HepG2 (cell line): ENCODE measurements around the gene NID1. TPM values are rescaled to one million over a fixed set of nuclear protein-coding genes. Genes with fewer than 3 reads are reported as not detected.

Experiments
- ATAC-seq: fragments of 200-7000 bp; cut with Tn5 transposase; 3 replicates; pipeline ENCODE4 v1.9.1; 2020; ENCODE audit warnings: mild to moderate bottlenecking, moderate library complexity
- BruUV-seq: library from RNA; stranded (reverse); fragments of 400-500 nt; replicated peaks from 2 replicates; lab custom pipeline; 2021; lab: Mats Ljungman, UMichigan
- CTCF ChIA-PET: fragments of 300-600 bp; formaldehyde crosslinking; extraction: SDS; loops from one replicate; lab custom pipeline; 2021; ENCODE audit warnings: low total read pairs, inconsistent platforms, low intra/inter-chr PET ratio; lab: Yijun Ruan, JAX
- POLR2A ChIA-PET: fragments of 350-600 bp; sonication (Branson Sonifier 250); formaldehyde crosslinking; loops from one replicate; lab custom pipeline; 2020; ENCODE audit warnings: antibody characterized with exemption, inconsistent platforms; lab: Yijun Ruan, JAX
- DNase-seq: peaks from one replicate; pipeline ENCODE4 v3.0.0-alpha.2; 2015; ENCODE audit warnings: low spot score
- FAIRE-seq: peaks from 3 replicates; lab custom pipeline; 2011; peaks lifted over from hg19 to GRCh38; lab: Jason Lieb, UNC
- H2AFZ ChIP-seq: one replicate; pipeline ENCODE4 v1.6.1; 2011; ENCODE audit warnings: low read length, inconsistent platforms
- H3K27ac ChIP-seq: fragments of 300-600 bp; 3 replicates; pipeline ENCODE4 v1.8.0; 2011; ENCODE audit warnings: mixed run types, mild to moderate bottlenecking, mixed read lengths, low read length, inconsistent platforms; ENCODE audit not compliant: insufficient read depth; ENCODE audit errors: extremely low read length
- H3K27me3 ChIP-seq, 2 experiments: fragments of 200-600 bp in 1 of 2; 2 replicates in 1 of 2; 3 replicates in 1 of 2; pipeline versions ENCODE4 v1.6.0 to v1.8.0; 2011; ENCODE audit warnings: low read length in 2 of 2, mild to moderate bottlenecking in 2 of 2, moderate library complexity in 2 of 2, inconsistent platforms in 1 of 2; ENCODE audit not compliant: insufficient read depth in 2 of 2, control insufficient read depth in 1 of 2
- H3K36me3 ChIP-seq, 2 experiments: fragments of 200-600 bp in 1 of 2; replicated peaks in 1 of 2; 2 replicates in 1 of 2; 3 replicates in 1 of 2; pipeline versions ENCODE4 v1.5.1 to v1.8.0; 2011; ENCODE audit warnings: low read length in 2 of 2, inconsistent platforms in 1 of 2; ENCODE audit not compliant: insufficient read depth in 2 of 2, control insufficient read depth in 1 of 2
- H3K4me1 ChIP-seq: 2 replicates; pipeline ENCODE4 v1.5.1; 2012; ENCODE audit warnings: low read length, inconsistent platforms; ENCODE audit not compliant: insufficient read depth
- H3K4me2 ChIP-seq: 2 replicates; pipeline ENCODE4 v1.6.0; 2011; ENCODE audit warnings: low read depth, low read length, inconsistent platforms
- H3K4me3 ChIP-seq, 3 experiments: fragments of 200-600 bp in 1 of 3; sonication (generic), shearing (Covaris generic) in 1 of 3; replicated peaks in 1 of 3; 2 replicates each; pipeline ENCODE4 v1.5.1; 2011 to 2016; ENCODE audit warnings: low read length in 3 of 3, inconsistent platforms in 2 of 3, low read depth in 2 of 3, mild to moderate bottlenecking in 2 of 3, control low read depth in 1 of 3, mixed read lengths in 1 of 3; ENCODE audit not compliant: insufficient read depth in 1 of 3
- H3K79me2 ChIP-seq: one replicate; pipeline ENCODE4 v1.6.1; 2011; ENCODE audit warnings: low read length, inconsistent platforms; ENCODE audit not compliant: insufficient read depth
- H3K9ac ChIP-seq: 2 replicates; pipeline ENCODE4 v1.6.0; 2011; ENCODE audit warnings: mild to moderate bottlenecking, low read depth, low read length, inconsistent platforms; ENCODE audit not compliant: insufficient read depth
- H3K9me3 ChIP-seq: 2 replicates; pipeline ENCODE4 v1.5.1; 2012; ENCODE audit warnings: mild to moderate bottlenecking, low read length
- H4K20me1 ChIP-seq: 2 replicates; pipeline ENCODE4 v1.6.0; 2011; ENCODE audit warnings: inconsistent platforms, mild to moderate bottlenecking, low read length, moderate library complexity; ENCODE audit not compliant: insufficient read depth
- AGO2 ChIP-seq: fragments of 200-400 bp; formaldehyde crosslinking; optimal IDR thresholded peaks from 2 replicates; pipeline ENCODE3; 2017; ENCODE audit warnings: mild to moderate bottlenecking, low read depth, low read length, moderate library complexity
- IKZF1 ChIP-seq: fragments of 450-650 bp; IDR thresholded peaks from 2 replicates; pipeline ENCODE4 v1.7.1; 2016
- KAT8 ChIP-seq: IDR thresholded peaks from 2 replicates; pipeline ENCODE4 v1.6.1; 2016; ENCODE audit warnings: missing genetic modification reagents, missing compliant biosample characterization
- MLX ChIP-seq: IDR thresholded peaks from 2 replicates; pipeline ENCODE4 v1.6.1; 2016
- NFE2L2 ChIP-seq: fragments of 150-350 bp; IDR thresholded peaks from 2 replicates; pipeline ENCODE4 v1.6.1; 2014; ENCODE audit warnings: low read length
- PHF20 ChIP-seq: sonication (generic); formaldehyde crosslinking; IDR thresholded peaks from 2 replicates; pipeline ENCODE4 v1.5.0; 2020; ENCODE audit warnings: mild to moderate bottlenecking, missing genetic modification reagents
- PREB ChIP-seq: sonication (generic); formaldehyde crosslinking; IDR thresholded peaks from 2 replicates; pipeline ENCODE4 v1.4.0; 2020; ENCODE audit warnings: missing genetic modification reagents
- RFX3 ChIP-seq: IDR thresholded peaks from 2 replicates; pipeline ENCODE4 v1.6.1; 2016; ENCODE audit warnings: missing biosample characterization, missing genetic modification reagents
- SYNCRIP ChIP-seq: fragments of 200-400 bp; formaldehyde crosslinking; IDR thresholded peaks from 2 replicates; pipeline ENCODE4 v1.6.1; 2018; ENCODE audit warnings: mild to moderate bottlenecking, low read depth, low read length; ENCODE audit not compliant: insufficient read depth
- ZNF275 ChIP-seq: sonication (generic); formaldehyde crosslinking; IDR thresholded peaks from 2 replicates; pipeline ENCODE4 v1.8.0; 2022; ENCODE audit warnings: missing genetic modification reagents, mild to moderate bottlenecking, inconsistent platforms, borderline replicate concordance
- WGBS: methylation state at CpG from one replicate; pipeline ENCODE4 v1.1.6; 2017; ENCODE audit warnings: low lambda C conversion rate; 5-methylcytosine and 5-hydroxymethylcytosine counted together
- in situ Hi-C: cut with HindIII; loops from 2 replicates; pipeline ENCODE4 v1.10.0; 2017; ENCODE audit warnings: low pct_unique_long_range_greater_than_20kb; ENCODE audit not compliant: extremely low pct_ligation_motif_present
- intact Hi-C: fragments of 100-400 bp; cut with micrococcal nuclease; formaldehyde crosslinking; loops from one replicate; pipeline ENCODE4 v1.10.0; 2022; ENCODE audit not compliant: unreplicated experiment
- polyA plus RNA-seq, 8 experiments: library from polyadenylated mRNA; depleted of rRNA in 3 of 8; stranded (reverse) in 7 of 8; unstranded in 1 of 8; fragments of >200 nt; fragmentation: Illumina TruSeq in 4 of 8; extraction: Trizol in 4 of 8; gene quantifications; 2 replicates each; pipeline versions ENCODE4 v1.2.1 to v1.2.3, GENCODE V29; 2011 to 2016; ENCODE audit warnings: low read depth in 4 of 8, missing spikeins in 1 of 8, mixed read lengths in 1 of 8; ENCODE audit not compliant: insufficient read depth in 1 of 8
- total RNA-seq, 5 experiments: library from RNA; depleted of rRNA; stranded (reverse); fragments of >200 nt; fragmentation: Illumina TruSeq; extraction: Trizol; gene quantifications; 2 replicates each; pipeline ENCODE4 v1.2.3, GENCODE V29; 2016; ENCODE audit warnings: low read depth in 1 of 5
- TF ChIP-seq, protein P1 (sequence below): fragments of 450-650 bp; IDR thresholded peaks from 2 replicates; pipeline ENCODE4 v1.6.1; 2016
- TF ChIP-seq, protein P2 (sequence below): sonication (generic); formaldehyde crosslinking; IDR thresholded peaks from 2 replicates; pipeline ENCODE4 v1.8.1; 2023; ENCODE audit warnings: missing genetic modification reagents, mild to moderate bottlenecking, borderline replicate concordance

NID1 gene
- total and polyA plus RNA-seq, 2 of the 13 experiments (the other 11 are each of a cell fraction or from before 2014, with no cell fraction given): 50.2 to 56.1 TPM

DNA sequence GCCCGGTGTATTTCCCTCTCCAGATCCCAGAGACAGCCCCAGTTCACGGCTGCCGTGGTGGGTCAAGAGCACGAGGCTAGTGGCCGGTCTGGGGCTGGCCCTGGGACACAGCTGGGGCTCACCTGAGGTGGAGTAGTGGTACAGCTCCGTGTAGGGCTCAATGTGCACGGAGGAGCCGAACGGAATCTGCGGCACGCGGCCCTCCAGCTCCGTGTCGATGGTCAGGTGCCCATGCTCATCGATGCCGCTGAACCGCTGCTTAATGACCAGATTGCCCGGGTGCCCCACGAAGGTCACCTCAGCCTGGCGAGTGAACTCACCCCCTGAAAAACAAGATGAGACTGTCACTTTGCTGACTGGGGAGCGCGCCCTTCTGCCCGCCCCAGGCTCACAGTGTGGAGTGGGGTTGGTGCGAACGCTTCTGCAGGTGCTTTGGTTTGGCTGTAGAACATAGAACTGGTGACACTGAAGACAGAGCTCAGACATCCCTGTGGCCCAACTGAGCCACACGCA, 35.4 kb downstream of the NID1 start:
- Histone ChIP-seq H3K27ac (no peak overlapping the region), H3K27me3 (no peaks in the 10 kb centered on the region), H4K20me1 (no peaks in the 10 kb centered on the region), H3K79me2 (no peaks in the 10 kb centered on the region), H3K4me3 (no peak overlapping the region), H3K4me1 (no peaks in the 10 kb centered on the region), H3K9ac (no peak overlapping the region), H3K36me3 (peaks cover 29 to 68% of the 10 kb centered on the region in 2 experiments; a peak in 4 of 5 replicates), H3K4me2 (no peak overlapping the region), H2AFZ (no peak overlapping the region), H3K9me3 (no peaks in the 10 kb centered on the region)
- 95% methylated on average over 23 of the region's 26 CpGs for WGBS
- ATAC-seq: no peak
- no peak for DNase-seq
- in situ Hi-C loops: no loop called here
- FAIRE-seq: no peak
- CTCF ChIA-PET: no interaction called here
- POLR2A ChIA-PET: no interaction called here
- BruUV-seq: no TSS peak
- intact Hi-C loops: no loop called here
- no peak for TF ChIP-seq PREB (CRISPR knock-in tag)
- peak; percentile 50 for TF ChIP-seq AGO2

DNA sequence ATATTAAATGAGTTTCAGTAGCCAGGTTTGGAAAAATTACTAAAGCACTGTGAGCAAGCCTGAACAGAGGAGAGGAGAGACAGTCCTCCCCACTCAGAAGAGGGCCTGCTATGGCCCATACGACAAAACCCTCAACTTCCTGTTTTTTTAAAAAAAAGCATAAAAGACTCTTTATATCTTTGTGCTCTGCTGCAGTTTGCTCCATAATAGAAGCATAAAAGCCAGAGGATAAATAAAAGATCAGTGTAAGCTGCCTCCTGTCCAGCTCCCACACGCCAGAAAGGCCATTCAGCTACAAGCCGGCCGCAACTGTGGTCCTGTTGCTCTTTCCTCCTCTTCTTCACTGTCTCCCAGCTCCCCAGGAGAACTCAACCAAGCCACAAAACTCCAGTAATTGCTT, 37.8 kb downstream of the NID1 start:
- ChIA-PET POLR2A (no interaction called here), CTCF (no interaction called here)
- Histone ChIP-seq H3K4me1 (no peaks in the 10 kb centered on the region), H3K27me3 (no peaks in the 10 kb centered on the region), H3K36me3 (peaks cover 38 to 76% of the 10 kb centered on the region in 2 experiments; a peak in 4 of 5 replicates), H3K27ac (no peak overlapping the region), H3K4me3 (no peak overlapping the region), H3K9ac (no peak overlapping the region), H3K9me3 (no peaks in the 10 kb centered on the region), H2AFZ (no peak overlapping the region), H3K79me2 (no peaks in the 10 kb centered on the region), H3K4me2 (no peak overlapping the region), H4K20me1 (no peaks in the 10 kb centered on the region)
- BruUV-seq: no TSS peak
- intact Hi-C loops: no loop called here
- WGBS: 91% methylated on average over 4 of the region's 4 CpGs
- FAIRE-seq (no peak), ATAC-seq (no peak), DNase-seq (no peak)
- in situ Hi-C loops: no loop called here
- no peak for TF ChIP-seq NFE2L2
- no peak for TF ChIP-seq SYNCRIP
- no peak for TF ChIP-seq IKZF1
- TF ChIP-seq ZNF275 (CRISPR knock-in tag): no peak
- TF ChIP-seq, protein P1, sequence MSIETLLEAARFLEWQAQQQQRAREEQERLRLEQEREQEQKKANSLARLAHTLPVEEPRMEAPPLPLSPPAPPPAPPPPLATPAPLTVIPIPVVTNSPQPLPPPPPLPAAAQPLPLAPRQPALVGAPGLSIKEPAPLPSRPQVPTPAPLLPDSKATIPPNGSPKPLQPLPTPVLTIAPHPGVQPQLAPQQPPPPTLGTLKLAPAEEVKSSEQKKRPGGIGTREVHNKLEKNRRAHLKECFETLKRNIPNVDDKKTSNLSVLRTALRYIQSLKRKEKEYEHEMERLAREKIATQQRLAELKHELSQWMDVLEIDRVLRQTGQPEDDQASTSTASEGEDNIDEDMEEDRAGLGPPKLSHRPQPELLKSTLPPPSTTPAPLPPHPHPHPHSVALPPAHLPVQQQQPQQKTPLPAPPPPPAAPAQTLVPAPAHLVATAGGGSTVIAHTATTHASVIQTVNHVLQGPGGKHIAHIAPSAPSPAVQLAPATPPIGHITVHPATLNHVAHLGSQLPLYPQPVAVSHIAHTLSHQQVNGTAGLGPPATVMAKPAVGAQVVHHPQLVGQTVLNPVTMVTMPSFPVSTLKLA: no peak
- TF ChIP-seq, protein P2, sequence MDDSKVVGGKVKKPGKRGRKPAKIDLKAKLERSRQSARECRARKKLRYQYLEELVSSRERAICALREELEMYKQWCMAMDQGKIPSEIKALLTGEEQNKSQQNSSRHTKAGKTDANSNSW (CRISPR knock-in tag): no peak
- no peak for TF ChIP-seq MLX (CRISPR knock-in tag)
- TF ChIP-seq KAT8: no peak
- no peak for TF ChIP-seq RFX3
- TF ChIP-seq PHF20: no peak
